ENCODE measurements around the gene EPM2AIP1.

DNA sequence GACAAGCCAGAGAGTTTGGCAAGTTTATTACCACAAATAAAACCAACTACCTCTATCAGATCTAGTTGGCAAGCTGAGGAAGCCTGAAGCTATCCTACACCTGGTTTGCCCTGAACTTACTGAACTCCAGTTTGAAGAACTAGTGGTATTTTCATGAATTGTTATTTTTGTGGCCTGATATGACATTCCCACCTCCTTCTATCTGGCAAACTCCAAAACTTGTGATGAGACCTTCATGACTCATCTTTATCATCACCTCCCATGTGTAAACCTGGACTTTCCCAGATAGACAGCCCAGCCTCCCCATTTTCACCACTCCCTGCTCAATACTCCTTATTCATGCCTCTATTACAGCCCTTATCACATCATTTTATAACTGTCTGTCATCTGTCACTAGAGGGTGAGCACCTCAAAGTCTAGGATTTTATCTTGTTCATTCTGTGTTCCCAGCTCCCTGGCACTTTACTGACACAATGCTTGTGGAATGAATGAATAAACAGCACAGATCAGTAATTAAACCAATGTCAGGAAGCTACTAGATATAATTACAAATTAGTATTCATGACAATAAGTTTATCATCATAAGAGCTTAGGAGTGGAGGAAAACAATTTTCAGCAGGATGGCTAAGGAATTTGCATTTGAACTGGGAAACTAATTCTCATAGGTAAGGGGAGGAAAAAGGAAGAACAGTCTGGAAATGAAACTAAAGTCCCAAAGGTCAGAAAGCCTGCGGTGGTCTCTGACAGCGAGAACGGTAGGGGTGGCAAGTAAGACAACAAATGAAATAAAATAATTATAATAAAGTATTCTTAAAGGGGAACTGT is 34.9 kb downstream of the EPM2AIP1 start:
- TF ChIP-seq, protein P1, sequence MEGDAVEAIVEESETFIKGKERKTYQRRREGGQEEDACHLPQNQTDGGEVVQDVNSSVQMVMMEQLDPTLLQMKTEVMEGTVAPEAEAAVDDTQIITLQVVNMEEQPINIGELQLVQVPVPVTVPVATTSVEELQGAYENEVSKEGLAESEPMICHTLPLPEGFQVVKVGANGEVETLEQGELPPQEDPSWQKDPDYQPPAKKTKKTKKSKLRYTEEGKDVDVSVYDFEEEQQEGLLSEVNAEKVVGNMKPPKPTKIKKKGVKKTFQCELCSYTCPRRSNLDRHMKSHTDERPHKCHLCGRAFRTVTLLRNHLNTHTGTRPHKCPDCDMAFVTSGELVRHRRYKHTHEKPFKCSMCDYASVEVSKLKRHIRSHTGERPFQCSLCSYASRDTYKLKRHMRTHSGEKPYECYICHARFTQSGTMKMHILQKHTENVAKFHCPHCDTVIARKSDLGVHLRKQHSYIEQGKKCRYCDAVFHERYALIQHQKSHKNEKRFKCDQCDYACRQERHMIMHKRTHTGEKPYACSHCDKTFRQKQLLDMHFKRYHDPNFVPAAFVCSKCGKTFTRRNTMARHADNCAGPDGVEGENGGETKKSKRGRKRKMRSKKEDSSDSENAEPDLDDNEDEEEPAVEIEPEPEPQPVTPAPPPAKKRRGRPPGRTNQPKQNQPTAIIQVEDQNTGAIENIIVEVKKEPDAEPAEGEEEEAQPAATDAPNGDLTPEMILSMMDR (IDR thresholded peaks at IDR 0.05): no peak
- TF ChIP-seq POLR2A (IDR thresholded peaks at IDR 0.05): no peak
